SK-N-SH (cell line): ENCODE measurements around the gene TRIP4. TPM values are rescaled to one million over a fixed set of nuclear protein-coding genes. Genes with fewer than 3 reads are reported as not detected.

Experiments used
- CTCF ChIA-PET: fragments of 300-600, 350-600 bp; formaldehyde crosslinking; extraction: SDS; loops from one replicate; lab custom pipeline; 2021; lab: Yijun Ruan, JAX
- POLR2A ChIA-PET: fragments of 350-600 bp; sonication (Branson Sonifier 250); formaldehyde crosslinking; extraction: SDS; loops from one replicate; lab custom pipeline; 2020; ENCODE audit warnings: antibody characterized with exemption, inconsistent platforms; lab: Yijun Ruan, JAX
- DNase-seq: peaks from one replicate; pipeline ENCODE4 v3.0.0; 2012
- H2AFZ ChIP-seq: fragments of 200-600 bp; sonication (generic); 2 replicates; pipeline ENCODE4 v1.8.1; 2016; ENCODE audit warnings: antibody characterized with exemption, mild to moderate bottlenecking, low read depth
- H3F3A ChIP-seq: fragments of 200-600 bp; sonication (generic); replicated peaks from 2 replicates; pipeline ENCODE3; 2016; ENCODE audit warnings: antibody characterized with exemption, mild to moderate bottlenecking; ENCODE audit not compliant: insufficient read depth
- H3K27ac ChIP-seq, 2 experiments: fragments of 200-500 bp in 1 of 2; fragments of 200-600 bp in 1 of 2; sonication (Bioruptor generic) in 1 of 2; sonication (generic), shearing (Covaris generic) in 1 of 2; 2 replicates each; pipeline versions ENCODE4 v1.5.1 to v1.6.1; 2014 to 2016; ENCODE audit warnings: low read depth in 2 of 2, inconsistent platforms in 1 of 2, low read length in 1 of 2, mild to moderate bottlenecking in 1 of 2, mixed read lengths in 1 of 2
- H3K27me3 ChIP-seq: fragments of 200-600 bp; sonication (generic), shearing (Covaris generic); 2 replicates; pipeline ENCODE4 v1.6.1; 2016; ENCODE audit warnings: mixed run types; ENCODE audit not compliant: insufficient read depth
- H3K36me3 ChIP-seq, 2 experiments: fragments of 200-500 bp in 1 of 2; fragments of 200-600 bp in 1 of 2; sonication (Bioruptor generic) in 1 of 2; sonication (generic) in 1 of 2; replicated peaks in 1 of 2; 2 replicates each; pipeline versions ENCODE3 to v1.5.1; 2014 to 2016; ENCODE audit warnings: low read length in 1 of 2, mild to moderate bottlenecking in 1 of 2; ENCODE audit not compliant: insufficient read depth in 2 of 2, control insufficient read depth in 1 of 2
- H3K4me1 ChIP-seq, 2 experiments: fragments of 200-500 bp in 1 of 2; fragments of 200-600 bp in 1 of 2; sonication (Bioruptor generic) in 1 of 2; sonication (generic), shearing (Covaris generic) in 1 of 2; 2 replicates each; pipeline versions ENCODE4 v1.5.1 to v1.6.1; 2014 to 2016; ENCODE audit warnings: low read depth in 1 of 2, low read length in 1 of 2, mixed run types in 1 of 2; ENCODE audit not compliant: insufficient read depth in 2 of 2, control insufficient read depth in 1 of 2
- H3K4me2 ChIP-seq: fragments of 200-600 bp; sonication (generic), shearing (Covaris generic); 2 replicates; pipeline ENCODE4 v1.6.1; 2017; ENCODE audit warnings: mixed run types
- H3K4me3 ChIP-seq, 2 experiments: fragments of 200-500 bp in 1 of 2; fragments of 200-600 bp in 1 of 2; sonication (Bioruptor generic) in 1 of 2; sonication (generic), shearing (Covaris generic) in 1 of 2; 2 replicates each; pipeline versions ENCODE4 v1.5.1 to v1.8.1; 2014 to 2016; ENCODE audit warnings: low read depth in 2 of 2, inconsistent platforms in 1 of 2, low read length in 1 of 2, mild to moderate bottlenecking in 1 of 2, mixed read lengths in 1 of 2, moderate library complexity in 1 of 2
- H3K79me2 ChIP-seq: fragments of 200-600 bp; sonication (generic); 2 replicates; pipeline ENCODE4 v1.8.1; 2017; ENCODE audit warnings: mild to moderate bottlenecking; ENCODE audit not compliant: insufficient read depth
- H3K9ac ChIP-seq: fragments of 200-600 bp; sonication (generic); 2 replicates; pipeline ENCODE4 v1.6.1; 2017; ENCODE audit warnings: mixed run types
- H3K9me2 ChIP-seq: fragments of 200-600 bp; sonication (generic); 2 replicates; pipeline ENCODE4 v1.6.1; 2017; ENCODE audit warnings: mixed run types
- H3K9me3 ChIP-seq: fragments of 200-600 bp; sonication (generic); 2 replicates; pipeline ENCODE4 v1.6.1; 2017; ENCODE audit warnings: mixed run types, mild to moderate bottlenecking, moderate library complexity
- H4K20me1 ChIP-seq: fragments of 200-600 bp; sonication (generic); 2 replicates; pipeline ENCODE4 v1.6.1; 2017; ENCODE audit warnings: mild to moderate bottlenecking, mixed run types; ENCODE audit not compliant: insufficient read depth
- EP300 ChIP-seq, 2 experiments: IDR thresholded peaks; 2 replicates each; pipeline versions ENCODE4 v1.4.0 to v1.6.1; 2012; ENCODE audit warnings: borderline replicate concordance in 1 of 2, low read depth in 1 of 2, low read length in 1 of 2
- EZH2phosphoT487 ChIP-seq: fragments of 200-600 bp; sonication (generic); IDR thresholded peaks from 2 replicates; pipeline ENCODE4 v1.6.1; 2017; ENCODE audit warnings: low read depth, mixed run types, mild to moderate bottlenecking, antibody characterized with exemption, moderate library complexity, borderline replicate concordance
- JUND ChIP-seq: IDR thresholded peaks from 2 replicates; pipeline ENCODE4 v1.4.0; 2012
- MEF2A ChIP-seq: IDR thresholded peaks from 2 replicates; pipeline ENCODE4 v1.4.0; 2012; ENCODE audit warnings: low read depth, borderline replicate concordance
- NFIC ChIP-seq: IDR thresholded peaks from 2 replicates; pipeline ENCODE4 v1.4.0; 2012; ENCODE audit warnings: borderline replicate concordance
- POLR2AphosphoS5 ChIP-seq: IDR thresholded peaks from 2 replicates; pipeline ENCODE4 v1.6.1; 2012; ENCODE audit warnings: low read depth, low read length
- RAD21 ChIP-seq: IDR thresholded peaks from 2 replicates; pipeline ENCODE4 v1.6.1; 2012; ENCODE audit warnings: mild to moderate bottlenecking, low read length
- TCF12 ChIP-seq: IDR thresholded peaks from 2 replicates; pipeline ENCODE4 v1.4.0; 2012
- WGBS: methylation state at CpG from one replicate; pipeline ENCODE4 v1.1.6; 2017; ENCODE audit warnings: low lambda C conversion rate; 5-methylcytosine and 5-hydroxymethylcytosine counted together
- polyA plus RNA-seq, 3 experiments: library from polyadenylated mRNA; depleted of rRNA; stranded (reverse); fragments of >200 nt; gene quantifications; 2 replicates each; pipeline ENCODE4 v1.2.3, GENCODE V29; 2012
- TF ChIP-seq, protein P1 (sequence below): IDR thresholded peaks from 2 replicates; pipeline ENCODE4; 2012

The TRIP4 gene
- polyA plus RNA-seq, 1 of the 3 experiments (the other 2 are of a cell fraction) = 14.5 TPM

GRCh38 chr15:64351265-64351664 is 36.4 kb upstream of the TRIP4 start:
- H3K4me3 ChIP-seq = peak overlapping the region in 1 of 2 experiments; percentile 18; a peak in 1 of 4 replicates
- H3K9ac ChIP-seq = peak overlapping the region; percentile 16; the same call in 1 of the 2 replicates
- H3K9me3 ChIP-seq = no peaks in the 10 kb centered on the region
- WGBS = 51% methylated on average over 6 of the region's 7 CpGs
- H4K20me1 ChIP-seq = peaks cover 37% of the 10 kb centered on the region
- no peaks in the 10 kb centered on the region for H3K27me3 ChIP-seq
- peak overlapping the region; percentile 3 to 81; a peak in 3 of 4 replicates for H3K27ac ChIP-seq
- DNase-seq = no peak
- ChIA-PET POLR2A (no interaction called here), CTCF (interaction anchor here (1.2 to 1.8 kb wide), 2 partner anchors 36 to 142 kb away, joined by 3 to 10 read pairs; partner anchors contain the start of gene TRIP4)
- H3K4me1 ChIP-seq = peaks cover 4 to 27% of the 10 kb centered on the region in 2 experiments; a peak in 3 of 4 replicates
- H3K36me3 ChIP-seq = peaks cover 4 to 23% of the 10 kb centered on the region in 2 experiments
- H3K9me2 ChIP-seq = no peaks in the 10 kb centered on the region
- peak overlapping the region; percentile 64 for H3K4me2 ChIP-seq
- H2AFZ ChIP-seq = no peak overlapping the region
- H3K79me2 ChIP-seq = peaks cover 96% of the 10 kb centered on the region
- TF ChIP-seq, protein P1, sequence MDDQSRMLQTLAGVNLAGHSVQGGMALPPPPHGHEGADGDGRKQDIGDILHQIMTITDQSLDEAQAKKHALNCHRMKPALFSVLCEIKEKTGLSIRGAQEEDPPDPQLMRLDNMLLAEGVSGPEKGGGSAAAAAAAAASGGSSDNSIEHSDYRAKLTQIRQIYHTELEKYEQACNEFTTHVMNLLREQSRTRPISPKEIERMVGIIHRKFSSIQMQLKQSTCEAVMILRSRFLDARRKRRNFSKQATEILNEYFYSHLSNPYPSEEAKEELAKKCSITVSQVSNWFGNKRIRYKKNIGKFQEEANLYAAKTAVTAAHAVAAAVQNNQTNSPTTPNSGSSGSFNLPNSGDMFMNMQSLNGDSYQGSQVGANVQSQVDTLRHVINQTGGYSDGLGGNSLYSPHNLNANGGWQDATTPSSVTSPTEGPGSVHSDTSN = peak; percentile 64
- TF ChIP-seq RAD21 (no peak), TCF12 (0 out of 2 replicates have a peak, but pooled peaks have one; percentile 44), NFIC (0 out of 2 replicates have a peak, but pooled peaks have one; percentile 24), MEF2A (no peak), EP300 (IDR thresholded peaks at IDR 0.05; ENCODE audit: borderline replicate concordance in 1 of 2, low read depth in 1 of 2, low read length in 1 of 2) (peak in 1 of 2 experiments; percentile 53; a peak in 1 of 4 replicates)
- TF ChIP-seq, all 33 proteins: peak for 4
- peaks cover 23% of the 10 kb centered on the region for H3F3A ChIP-seq

GRCh38 chr15:64354688-64355344 is 32.8 kb upstream of the TRIP4 start:
- CTCF ChIA-PET = interaction anchor here (0.5 to 2.5 kb wide), 4 partner anchors 73 to 327 kb away, joined by 3 to 13 read pairs (median 4); partner anchors contain the start of gene PPIB
- POLR2A ChIA-PET = interaction anchor here (0.9 to 1.4 kb wide), 2 partner anchors 9 to 33 kb away, joined by 3 read pairs; partner anchors contain the start of gene TRIP4
- H3K9me2 ChIP-seq = no peaks in the 10 kb centered on the region
- peaks cover 3 to 14% of the 10 kb centered on the region in 2 experiments; a peak in 3 of 4 replicates for H3K4me1 ChIP-seq
- H3K27ac ChIP-seq = peak overlapping the region; percentile 81 to 85
- H3K9me3 ChIP-seq = no peaks in the 10 kb centered on the region
- H3K27me3 ChIP-seq = no peaks in the 10 kb centered on the region
- H4K20me1 ChIP-seq = peaks cover 7% of the 10 kb centered on the region
- no peak overlapping the region for H2AFZ ChIP-seq
- 33% methylated on average over 5 of the region's 5 CpGs for WGBS
- H3K4me3 ChIP-seq = peak overlapping the region; percentile 66 to 74
- no peak for DNase-seq
- TF ChIP-seq JUND = no peak
- no peak for TF ChIP-seq EZH2phosphoT487
- no peak for TF ChIP-seq POLR2AphosphoS5
- H3K4me2 ChIP-seq = peak overlapping the region; percentile 71
- peak overlapping the region; percentile 88 for H3K9ac ChIP-seq
- H3K36me3 ChIP-seq = peaks cover 0 to 4% of the 10 kb centered on the region in 2 experiments
- peaks cover 61% of the 10 kb centered on the region for H3K79me2 ChIP-seq
- peaks cover 25% of the 10 kb centered on the region for H3F3A ChIP-seq
